Cortex of kidney (tissue), 1 donor: ENCODE data around the gene IGFBP1.

ENCODE experiments used
- DNase-seq: peaks from one replicate; lab custom pipeline; 2025; lab: John Stamatoyannopoulos, UW

Gene IGFBP1

DNA sequence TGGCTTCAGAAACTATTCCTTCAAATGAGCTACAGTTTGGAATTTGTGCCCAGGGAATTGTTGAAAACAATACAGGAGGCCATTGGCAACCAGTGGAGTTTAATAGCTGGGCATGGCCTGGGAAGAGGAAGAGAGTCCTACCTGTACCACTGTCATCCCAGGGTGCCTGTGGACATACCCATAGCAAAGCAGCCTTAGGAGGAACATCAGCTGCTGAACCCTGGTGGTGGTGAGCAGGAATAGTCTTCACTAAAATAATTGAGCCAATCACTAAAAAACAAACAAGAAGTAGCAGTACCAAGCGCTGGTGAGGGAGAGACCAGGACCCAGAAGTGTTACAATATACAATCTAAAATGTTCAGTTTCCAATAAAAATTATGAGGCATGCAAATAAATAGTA, 14.5 kb downstream of the IGFBP1 start:
- no peak for DNase-seq

DNA sequence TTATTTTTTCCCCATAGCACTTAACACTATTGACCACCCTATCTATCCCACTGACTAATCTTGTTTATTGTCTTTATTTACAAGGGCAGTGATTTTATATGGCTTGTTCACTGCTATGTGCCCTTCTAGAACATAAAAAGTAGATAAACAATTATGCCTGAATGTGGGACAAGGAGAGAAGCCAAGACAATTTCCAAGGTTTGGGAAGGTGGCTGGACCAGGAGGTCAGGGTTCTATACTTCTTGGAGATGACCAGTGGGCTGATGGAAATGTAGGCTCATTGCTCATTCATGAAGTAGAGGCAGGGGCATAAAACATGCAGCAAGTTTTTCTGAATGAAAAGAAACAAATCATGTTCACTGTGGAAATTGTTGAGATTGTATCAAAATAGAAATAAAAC, 21.3 kb downstream of the IGFBP1 start:
- DNase-seq, result no peak

DNA sequence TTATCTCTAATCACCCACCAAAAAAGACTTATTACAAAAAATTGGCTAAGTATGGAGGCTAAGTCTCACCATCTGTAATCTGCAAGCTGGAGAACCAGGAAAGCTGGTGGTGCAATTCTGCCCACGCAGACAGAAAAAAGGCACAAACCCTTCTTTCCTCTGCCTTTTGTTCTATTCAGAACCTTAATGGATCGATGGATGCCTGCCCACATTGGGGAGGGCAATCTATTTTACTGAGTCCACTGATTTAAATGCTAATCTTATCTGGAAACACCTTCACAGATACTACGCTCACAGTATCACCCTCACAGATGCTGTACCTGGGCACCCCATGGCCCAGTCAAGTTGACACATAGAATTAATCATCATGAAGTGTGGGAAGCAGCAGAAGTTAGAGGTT, 22.6 kb downstream of the IGFBP1 start:
- no peak for DNase-seq

DNA sequence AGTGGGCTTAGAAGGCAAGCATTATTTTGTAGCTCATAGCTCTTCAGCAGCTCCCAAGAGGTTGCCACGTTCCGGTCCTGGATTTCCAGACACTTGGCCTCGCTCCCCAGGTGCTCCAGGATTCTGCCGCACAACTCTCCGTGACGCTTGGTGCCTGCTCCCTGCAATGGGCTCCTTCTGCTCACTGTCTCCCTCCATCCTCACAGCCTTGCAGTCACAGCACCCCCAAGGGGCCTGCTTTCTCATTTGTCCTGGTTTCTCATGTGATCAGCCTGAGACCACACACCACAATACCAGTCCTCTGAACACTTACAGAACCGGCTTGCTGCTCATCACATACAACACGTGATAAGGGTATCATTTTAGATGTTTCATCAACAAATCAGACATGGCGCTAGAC, 23.0 kb downstream of the IGFBP1 start:
- DNase-seq, result no peak

DNA sequence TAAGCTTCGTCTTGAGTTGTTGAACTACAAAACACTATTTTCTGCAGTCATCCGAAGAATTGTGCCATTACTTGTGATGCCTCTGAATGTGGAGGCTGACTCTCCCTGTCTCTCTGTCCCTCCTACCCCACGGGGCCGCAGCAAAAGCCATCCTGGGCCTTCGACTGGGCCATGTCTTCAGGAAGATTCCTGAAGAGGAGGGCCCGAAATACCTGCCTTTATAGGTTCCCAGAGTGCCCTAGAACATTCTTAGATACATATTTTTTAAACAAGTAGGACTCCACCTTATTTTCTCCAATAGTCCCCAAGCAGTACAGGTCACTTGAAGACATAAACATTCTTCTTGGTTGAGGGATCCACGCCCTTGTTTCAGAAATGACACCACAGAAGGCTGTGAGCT, 24.7 kb downstream of the IGFBP1 start:
- DNase-seq, result no peak

DNA sequence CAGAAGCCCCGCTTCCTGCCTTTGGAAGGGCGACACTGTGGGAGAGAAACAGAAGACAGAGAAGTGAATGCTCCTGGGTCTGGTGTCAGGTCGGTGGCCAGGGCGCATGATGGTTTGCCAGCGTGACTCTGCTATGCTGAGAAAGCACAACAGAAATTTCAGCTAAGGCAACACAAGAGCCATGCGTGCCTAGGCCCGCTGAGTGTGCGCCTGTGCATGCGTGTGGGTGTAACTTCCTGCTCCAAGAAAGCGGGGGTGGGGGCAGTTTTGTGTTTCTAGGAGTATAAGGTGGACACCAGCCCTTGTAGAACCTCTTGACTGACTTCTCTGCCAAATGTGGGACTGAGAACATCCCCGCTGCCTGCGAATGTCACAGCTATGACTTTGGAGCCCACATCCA, 26.6 kb downstream of the IGFBP1 start:
- DNase-seq, result no peak

DNA sequence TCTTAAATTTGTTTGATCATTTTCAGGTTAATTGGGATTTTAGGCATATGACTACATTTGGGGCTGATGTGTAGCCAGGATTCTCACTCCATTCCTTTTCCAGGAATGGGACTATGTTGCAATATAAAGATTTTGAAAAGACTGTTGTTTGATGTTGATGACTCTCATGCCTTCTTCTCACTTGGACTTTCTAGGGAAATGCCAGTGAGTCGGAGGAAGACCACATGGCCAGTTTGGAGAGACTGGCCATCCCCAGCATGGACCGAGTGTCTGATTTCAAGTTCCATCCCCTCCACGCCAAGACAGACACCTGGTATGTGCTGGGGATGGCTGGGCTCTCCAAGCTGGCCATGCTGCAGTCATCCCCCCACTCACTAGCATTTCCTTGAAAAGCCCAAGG, 27.3 kb downstream of the IGFBP1 start:
- DNase-seq, result no peak

DNA sequence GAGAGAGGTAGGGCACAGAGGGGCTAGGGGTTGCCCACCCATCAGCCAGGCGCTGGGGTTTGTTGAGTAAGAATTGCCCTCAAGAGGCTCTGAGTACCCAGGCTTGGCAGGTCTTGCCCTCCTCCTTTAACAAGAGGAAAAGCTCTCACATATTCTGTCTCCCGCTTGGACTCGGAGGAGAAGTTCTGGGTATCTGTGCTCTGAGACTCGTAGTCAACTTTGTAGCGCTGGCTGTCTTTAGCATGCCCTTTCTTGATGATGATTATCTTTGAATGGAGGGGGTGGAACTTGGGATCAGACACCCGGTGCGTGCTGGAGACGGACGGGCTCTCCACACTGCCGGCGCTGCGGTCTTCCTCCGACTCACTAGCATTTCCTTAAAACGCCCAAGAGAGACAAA, 28.8 kb downstream of the IGFBP1 start:
- DNase-seq, result no peak

DNA sequence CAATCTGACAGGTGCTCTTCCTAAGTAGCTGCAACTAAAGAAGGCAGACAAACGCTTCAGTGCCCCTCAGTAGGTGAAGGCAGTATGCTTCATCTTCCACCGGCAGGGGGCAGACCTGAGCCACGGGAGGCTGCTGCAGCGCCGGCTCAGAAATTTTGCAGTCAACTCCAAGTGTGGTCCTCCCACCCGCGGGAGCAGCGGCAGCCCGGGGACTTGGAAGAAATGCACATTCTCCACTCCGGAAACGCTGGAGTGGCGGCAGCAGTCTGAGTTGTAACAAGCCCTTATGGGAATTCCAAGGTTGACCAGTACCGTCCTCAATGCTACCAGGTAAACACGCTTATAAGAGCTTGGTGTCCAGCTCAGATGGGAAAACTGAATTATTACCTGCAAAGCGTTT, 29.4 kb downstream of the IGFBP1 start:
- DNase-seq, result no peak

DNA sequence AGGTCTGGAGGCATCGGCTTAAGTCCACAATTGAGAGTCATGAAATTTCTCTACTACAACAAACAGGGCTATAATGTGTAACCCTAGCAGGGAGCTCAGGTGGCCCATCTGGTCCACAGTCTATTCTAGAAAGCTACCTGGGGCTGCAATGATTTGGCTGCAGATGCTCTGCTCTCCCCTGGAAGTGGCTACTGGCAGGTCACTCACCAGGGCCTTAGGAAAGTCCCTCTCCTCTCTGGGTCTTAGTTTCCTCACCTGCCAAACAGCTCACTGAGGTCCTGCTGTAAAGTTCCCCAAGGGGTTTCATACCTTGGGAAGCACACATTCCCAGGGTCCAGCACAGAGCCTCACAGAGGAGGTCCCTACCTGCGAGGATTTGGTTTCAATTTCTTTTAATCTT, 30.3 kb downstream of the IGFBP1 start:
- DNase-seq, result no peak

DNA sequence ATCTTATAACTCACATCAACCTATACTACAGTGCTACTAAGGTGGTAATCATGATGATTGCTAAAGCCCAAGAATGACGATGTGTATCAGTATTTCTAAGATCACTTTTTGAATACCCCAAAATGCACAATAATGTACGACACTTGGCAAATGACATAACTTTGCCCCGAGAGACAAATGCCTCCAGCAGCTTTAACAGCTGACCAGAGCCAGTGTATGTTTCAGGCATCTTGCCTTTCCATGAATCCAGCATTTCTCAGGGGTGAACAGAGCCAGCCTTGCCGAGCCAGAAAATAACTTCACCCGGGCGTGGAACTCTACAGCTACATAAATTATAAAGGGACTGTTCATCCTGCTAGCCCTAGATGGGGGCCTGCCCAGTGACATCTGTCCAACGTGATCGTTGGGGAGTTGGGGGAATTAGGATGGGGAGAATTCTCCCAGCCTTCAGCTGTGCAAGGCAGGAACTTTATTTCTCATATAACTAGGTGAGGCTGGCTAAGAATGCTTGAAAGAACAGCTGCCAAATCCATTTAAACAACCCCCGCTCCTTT, 31.0 kb downstream of the IGFBP1 start:
- no peak for DNase-seq

DNA sequence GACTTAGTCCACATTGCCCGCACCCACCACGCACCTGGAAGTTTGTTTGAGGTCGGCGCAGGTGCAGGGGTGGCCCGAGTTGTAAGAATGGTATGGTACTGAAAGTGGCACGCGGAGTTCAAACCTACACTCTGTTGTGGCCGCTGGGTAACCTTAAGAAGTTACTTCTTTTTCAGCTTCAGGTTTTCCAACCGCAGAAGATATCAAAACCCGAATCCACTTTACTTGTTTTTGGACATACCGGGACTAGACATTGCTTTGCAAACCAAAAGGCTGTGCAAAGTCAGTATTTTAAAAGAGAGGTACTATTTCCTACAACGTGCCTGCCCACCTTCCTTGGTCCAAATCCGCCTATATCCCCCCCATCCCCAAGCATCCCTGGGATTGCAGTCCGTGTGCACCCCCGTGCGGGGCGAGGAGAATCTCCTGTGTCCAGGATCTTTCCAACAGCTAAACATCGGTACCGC, 31.7 kb downstream of the IGFBP1 start:
- DNase-seq, result no peak

DNA sequence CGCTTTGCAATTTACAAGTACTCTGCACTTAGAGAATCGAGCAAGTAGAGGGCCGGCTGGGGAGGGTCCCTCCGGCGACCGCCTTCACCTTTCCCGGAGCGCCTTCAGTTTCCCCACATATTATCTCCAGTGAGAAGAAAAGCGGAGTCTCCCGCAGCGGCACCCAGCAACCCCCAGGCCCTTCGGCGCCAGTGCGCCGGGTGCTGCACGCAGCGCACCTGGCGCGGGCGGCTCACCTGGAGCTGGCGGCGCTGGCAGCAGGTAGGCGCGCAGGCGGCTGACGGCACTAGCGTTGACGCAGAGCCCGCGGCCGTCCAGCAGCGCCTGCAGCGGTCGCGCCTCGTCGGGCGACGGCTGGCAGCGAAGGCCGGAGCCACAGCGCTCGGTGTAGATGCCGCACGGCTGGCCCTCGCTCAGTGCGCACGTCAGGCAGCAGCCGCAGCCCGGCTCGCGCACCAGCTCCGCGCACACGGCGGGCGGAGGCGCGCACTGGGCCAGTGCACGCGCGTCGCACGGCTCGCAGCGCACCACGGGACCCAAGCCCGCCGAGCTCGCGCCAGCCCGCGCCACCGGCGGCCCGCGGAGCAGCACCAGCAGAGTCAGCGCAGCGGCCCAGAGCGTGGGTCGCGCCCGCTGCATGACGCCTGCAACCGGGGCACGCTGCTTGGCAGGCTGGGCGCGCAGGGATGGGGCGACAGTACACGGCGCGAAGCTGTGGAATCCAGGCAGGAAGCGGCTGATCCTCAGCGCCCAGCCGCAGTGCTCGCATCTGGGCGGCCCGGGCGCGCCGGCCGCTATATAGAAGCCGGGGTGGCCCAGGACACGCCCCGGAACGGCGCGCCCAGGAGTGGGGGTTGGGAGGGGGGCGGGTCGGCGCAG, 32.5 kb downstream of the IGFBP1 start, which contains the start of gene IGFBP3:
Gene IGFBP3 (minus strand): TSS at position 771 of the 879 bp plus-strand sequence. CDS start 132 bp downstream, at position 639.
- DNase-seq, result no peak

DNA sequence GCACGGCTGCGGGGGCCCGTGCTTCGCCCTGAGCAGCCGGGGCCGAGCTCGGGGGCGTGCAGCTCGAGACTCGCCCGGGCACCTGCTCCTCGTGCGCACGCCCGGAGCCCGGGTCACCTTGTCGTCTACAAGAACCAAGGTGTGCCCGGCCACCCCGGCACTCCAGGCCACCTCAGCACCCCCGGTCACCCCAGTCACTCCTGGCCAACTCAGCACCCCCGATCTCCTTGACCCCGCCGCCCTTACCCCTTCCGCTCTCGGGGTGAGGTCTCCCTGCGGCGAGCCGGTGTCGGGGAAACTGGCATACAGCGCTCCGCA, 33.1 kb downstream of the IGFBP1 start:
- no peak for DNase-seq

DNA sequence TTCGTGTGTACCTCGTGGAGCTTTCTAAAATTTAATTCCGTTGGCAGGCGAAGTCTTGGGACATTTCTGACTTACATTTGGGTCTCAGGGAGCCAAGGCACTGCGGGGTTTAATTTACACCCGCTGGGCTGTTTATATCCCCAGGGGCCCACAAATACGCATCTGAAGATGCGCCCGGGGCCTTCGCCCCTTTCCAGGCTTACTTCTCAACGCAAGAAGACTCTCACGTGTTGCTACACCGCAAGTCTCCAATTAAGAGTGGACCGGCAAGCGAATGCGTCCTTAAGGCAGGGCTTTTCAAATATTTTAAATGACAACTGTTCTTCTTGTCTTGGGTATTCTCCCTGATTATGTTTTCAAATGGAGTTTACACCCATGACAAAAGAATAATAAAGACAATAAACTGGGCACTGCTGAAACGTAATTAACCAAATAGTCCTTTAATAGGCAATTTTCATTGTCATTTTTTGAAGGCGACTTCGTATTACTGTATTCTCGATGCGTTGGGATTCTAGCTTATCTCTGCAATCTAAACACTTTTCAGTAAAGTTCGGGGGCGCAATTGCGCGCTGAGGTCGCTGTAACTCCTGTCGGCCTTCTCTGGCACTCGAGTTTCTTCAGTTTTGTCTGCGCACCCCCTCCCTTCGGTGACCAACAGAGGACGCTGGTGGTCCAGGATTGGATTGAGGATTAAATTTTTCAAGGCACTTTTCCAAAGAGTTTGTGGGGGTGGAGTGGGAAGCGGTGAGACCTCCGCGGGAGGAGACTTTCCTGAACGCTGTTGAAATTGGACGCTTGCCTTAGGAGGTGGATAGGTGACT, 33.6 kb downstream of the IGFBP1 start:
- DNase-seq, result no peak

DNA sequence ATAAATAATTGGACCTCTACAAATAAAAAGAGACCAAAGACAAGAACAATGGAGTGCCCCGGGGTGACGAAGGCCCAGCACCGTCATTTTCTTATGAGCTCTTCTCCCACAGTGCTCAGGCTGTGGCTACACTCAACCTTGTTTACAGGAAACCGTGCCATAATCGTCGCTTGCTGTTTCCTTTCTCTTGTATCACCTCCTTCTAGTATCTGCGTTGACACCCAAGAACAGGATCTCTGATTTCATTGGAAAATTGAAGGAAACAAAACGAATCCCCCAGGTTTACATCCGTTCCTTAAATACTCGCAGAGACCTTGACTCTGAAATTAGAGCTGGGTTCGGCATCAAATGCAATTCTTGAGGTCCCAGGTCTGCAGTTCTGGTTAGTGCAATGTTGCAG, 34.5 kb downstream of the IGFBP1 start:
- DNase-seq, result no peak

DNA sequence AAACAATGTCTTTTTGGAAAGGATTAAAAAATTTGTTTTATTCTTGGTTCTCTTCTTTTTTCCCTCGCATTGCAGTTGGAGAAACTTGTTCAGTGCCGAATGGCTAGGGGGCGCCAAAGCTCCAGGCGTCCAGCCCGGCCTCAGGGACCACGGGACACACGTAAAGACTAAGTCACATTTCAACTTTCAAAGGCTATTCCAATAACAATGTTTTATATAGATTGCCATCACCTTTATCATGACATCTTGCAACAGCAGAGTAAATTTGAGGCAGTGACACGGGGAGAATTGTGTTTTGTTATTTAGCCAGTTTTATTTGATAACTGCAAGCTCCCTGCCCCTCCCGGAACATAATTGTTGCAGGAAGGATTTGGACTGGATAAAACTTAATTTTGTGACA, 35.0 kb downstream of the IGFBP1 start:
- no peak for DNase-seq

DNA sequence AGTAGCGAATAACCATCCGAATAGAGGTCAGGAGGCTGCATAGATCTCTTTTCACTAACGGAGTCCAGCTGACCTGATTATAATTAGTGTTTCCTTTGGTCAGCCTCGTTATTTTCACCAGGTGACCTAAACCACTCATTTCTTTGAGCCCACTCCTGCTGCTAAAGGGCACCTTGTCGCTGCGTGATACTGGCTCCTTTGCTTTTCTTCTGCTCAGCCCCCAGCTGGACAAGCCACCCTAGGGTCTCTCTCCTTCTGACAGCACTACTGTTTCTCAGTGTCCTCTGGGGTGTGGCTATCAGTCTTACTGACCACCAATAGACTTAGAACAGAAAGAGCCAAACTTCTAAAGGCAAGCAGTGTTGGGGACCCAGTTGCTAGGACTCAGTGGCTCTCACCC, 35.5 kb downstream of the IGFBP1 start:
- no peak for DNase-seq

DNA sequence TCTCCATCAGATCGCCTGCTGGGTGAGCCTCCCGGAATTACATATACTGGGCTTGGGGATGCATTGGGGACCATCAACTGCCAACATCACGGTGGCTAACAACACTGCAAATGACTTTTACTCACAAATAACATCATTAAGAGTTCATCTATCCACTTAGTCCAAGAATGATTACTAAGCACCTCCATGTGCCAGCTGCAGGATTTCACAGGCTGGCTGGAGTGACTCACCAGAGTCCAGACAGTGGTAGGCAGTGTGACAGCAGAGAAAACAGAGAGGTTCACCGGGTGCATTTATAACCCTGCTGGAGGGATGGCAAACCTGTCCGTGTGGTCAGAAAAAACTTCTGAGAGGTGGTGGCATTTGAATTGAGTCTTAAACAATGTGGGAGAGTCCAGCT, 36.0 kb downstream of the IGFBP1 start:
- DNase-seq, result no peak

DNA sequence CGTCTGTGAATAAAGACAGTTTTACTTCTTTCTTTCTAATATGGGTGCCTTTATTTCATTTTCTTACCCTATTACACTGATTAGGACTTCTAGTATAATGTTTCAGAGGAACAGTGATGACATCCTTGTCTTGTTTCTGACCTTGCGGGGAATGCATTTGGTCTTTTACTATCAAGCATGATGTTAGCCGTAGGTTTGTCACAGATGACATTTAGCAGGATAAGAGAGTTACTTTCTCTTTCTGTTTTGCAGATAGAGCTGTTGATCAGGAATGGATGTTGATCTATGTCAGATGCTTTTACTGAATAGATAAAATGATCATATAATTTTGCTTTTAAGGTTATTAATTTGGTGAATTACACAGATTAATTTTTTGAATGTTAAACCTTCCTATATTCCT, 39.4 kb downstream of the IGFBP1 start:
- no peak for DNase-seq

DNA sequence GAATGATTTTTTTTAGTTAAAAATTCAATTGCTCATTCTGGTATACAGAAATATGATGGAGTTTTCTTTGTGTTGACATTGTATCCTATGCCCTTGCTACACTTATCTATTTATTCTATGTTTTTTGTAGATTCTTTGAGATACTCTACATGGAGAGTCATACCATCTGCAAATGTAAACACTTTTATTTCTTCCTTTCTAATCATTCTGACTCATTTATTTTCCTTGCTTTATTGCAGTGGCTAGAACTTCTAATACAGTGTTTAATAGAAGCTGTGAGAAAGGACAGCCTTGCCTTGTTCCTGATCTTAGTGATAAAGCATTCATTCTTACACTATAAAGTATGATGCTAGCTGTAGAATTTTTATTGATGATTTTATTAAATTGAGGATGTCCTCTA, 42.7 kb downstream of the IGFBP1 start:
- no peak for DNase-seq

DNA sequence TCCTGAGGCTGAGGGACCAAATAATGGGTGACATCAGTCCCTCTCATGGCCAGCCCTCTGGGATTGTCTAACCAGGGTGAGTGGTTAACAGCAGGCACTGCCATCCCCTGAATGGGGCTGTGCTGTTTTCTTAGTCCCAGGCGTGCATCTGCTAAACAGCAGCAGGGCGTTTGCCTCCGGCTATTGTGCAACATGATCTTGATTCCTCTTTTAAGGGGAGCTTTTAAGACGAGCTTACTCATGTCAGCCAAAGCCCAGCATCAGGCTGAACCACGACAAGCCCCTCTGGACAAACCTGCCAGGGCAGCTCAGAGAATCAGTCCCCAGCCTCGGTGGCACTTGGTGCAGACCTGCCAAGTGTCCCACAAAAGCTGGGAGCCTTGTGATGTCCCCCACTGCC, 49.0 kb downstream of the IGFBP1 start:
- DNase-seq, result no peak

DNA sequence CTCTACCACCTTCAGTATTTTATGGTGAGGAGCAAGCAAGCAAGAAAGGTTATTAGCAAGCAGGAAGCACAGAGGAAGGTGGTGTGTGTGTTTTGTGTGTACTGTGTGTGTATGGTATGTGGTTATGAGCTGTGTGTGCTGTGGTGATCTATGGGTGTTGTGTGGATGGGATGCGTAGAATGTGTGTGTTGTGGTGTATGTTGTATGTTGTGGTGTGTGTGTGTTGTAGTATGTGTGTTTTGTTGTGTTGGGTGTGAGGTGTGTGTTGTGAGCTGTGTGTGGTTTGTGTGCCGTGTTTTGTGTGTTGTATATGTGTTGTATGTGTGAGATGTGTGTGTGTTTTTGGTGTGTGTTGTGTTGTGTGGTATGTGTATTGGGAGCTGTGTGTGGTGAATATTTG, 49.6 kb downstream of the IGFBP1 start:
- DNase-seq, result no peak
